MM.1S (cell line): ENCODE data around the gene SWAP70.

ENCODE experiments used
- CTCF ChIP-seq: fragments of 300-600 bp; sonication (generic); IDR thresholded peaks from 2 replicates; pipeline ENCODE4 v1.5.1; 2016; ENCODE audit warnings: antibody characterized with exemption, low read length, mixed read lengths
- EZH2 ChIP-seq: fragments of 300-600 bp; sonication (generic); optimal IDR thresholded peaks from 2 replicates; pipeline ENCODE3; 2017; ENCODE audit warnings: low read depth, mild to moderate bottlenecking, antibody characterized with exemption, low read length, mixed read lengths

- TF ChIP-seq CTCF (no peak), EZH2 (no peak)
Measured at GRCh38 chr11:9642894-9643293, 21.0 kb upstream of the SWAP70 start.
